ENCODE measurements around the gene RAB25.

DNA sequence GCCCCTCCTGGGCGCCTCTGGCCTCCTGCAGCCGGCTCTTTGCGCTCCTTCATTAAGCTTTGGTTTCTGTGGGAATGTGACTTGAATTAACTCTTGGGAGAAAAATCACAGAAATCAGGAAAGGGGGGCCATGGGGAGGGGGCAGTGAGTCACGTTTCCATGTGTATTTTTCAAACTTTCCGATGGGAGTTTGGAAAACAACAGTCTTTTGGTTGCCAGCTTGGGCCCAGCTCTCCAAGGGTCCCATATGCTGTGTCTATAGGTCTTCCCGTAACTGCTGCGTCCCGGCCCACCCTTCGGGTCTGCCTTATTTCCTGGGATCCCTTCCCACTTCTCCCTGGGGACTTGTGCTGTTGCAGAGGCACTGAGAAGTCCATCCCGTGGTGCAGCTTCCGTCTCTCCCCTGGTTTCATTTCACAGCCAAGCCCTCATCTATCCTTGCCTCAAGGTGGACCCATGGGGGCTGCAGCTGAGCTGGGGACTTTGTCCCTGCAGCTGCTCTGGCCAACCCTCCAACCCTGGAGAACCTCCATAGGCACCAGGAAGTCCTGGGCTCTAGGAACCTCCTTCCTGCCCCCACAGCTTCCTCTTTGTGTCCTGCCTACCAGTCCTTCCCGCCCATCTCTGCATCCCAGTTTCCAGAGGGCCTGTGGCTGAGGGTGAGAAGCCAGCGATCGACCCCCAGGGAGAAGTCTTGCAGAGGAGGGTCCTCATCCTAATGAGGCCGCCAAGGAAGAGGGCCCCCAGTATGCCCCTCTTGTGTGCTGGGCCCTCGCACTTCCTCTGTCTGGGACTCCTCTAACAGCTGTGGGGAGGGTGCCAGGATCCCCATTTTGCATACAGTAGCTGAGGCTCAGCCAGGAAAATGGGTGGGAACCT lies 41.9 kb downstream of the RAB25 start:
- TF ChIP-seq, protein P1, sequence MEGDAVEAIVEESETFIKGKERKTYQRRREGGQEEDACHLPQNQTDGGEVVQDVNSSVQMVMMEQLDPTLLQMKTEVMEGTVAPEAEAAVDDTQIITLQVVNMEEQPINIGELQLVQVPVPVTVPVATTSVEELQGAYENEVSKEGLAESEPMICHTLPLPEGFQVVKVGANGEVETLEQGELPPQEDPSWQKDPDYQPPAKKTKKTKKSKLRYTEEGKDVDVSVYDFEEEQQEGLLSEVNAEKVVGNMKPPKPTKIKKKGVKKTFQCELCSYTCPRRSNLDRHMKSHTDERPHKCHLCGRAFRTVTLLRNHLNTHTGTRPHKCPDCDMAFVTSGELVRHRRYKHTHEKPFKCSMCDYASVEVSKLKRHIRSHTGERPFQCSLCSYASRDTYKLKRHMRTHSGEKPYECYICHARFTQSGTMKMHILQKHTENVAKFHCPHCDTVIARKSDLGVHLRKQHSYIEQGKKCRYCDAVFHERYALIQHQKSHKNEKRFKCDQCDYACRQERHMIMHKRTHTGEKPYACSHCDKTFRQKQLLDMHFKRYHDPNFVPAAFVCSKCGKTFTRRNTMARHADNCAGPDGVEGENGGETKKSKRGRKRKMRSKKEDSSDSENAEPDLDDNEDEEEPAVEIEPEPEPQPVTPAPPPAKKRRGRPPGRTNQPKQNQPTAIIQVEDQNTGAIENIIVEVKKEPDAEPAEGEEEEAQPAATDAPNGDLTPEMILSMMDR (IDR thresholded peaks at IDR 0.05), result no peak
- no peak for TF ChIP-seq ZFX (IDR thresholded peaks at IDR 0.05; ENCODE audit: borderline replicate concordance)

All from 22Rv1 (cell line).